GM12878 (cell line): Measurements from ENCODE around the gene CACNA1A. TPM values are rescaled to one million over a fixed set of nuclear protein-coding genes. Genes with fewer than 3 reads are reported as not detected.

ENCODE experiments used
- ATAC-seq: fragments of 200-7000 bp; cut with Tn5 transposase; 3 replicates; pipeline ENCODE4 v1.9.1; 2020; ENCODE audit warnings: mild to moderate bottlenecking, moderate library complexity
- BruUV-seq: library from RNA; stranded (reverse); fragments of 400-500 nt; replicated peaks from 2 replicates; lab custom pipeline; 2021; lab: Mats Ljungman, UMichigan
- CTCF ChIA-PET: fragments of 300-600 bp; sonication (Branson Sonifier 250); formaldehyde crosslinking; extraction: SDS; loops from one replicate; lab custom pipeline; 2021; ENCODE audit warnings: inconsistent platforms; lab: Yijun Ruan, JAX
- POLR2A ChIA-PET: fragments of 350-600 bp; formaldehyde crosslinking; extraction: SDS; loops from one replicate; lab custom pipeline; 2021; ENCODE audit warnings: inconsistent platforms; lab: Charles Lee
- RAD21 ChIA-PET: fragments of 300-600 bp; sonication (Branson Sonifier 250); formaldehyde crosslinking; loops from one replicate; lab custom pipeline; 2023; ENCODE audit warnings: antibody characterized with exemption; ENCODE audit not compliant: unreplicated experiment; lab: Charles Lee
- SMC1A ChIA-PET: fragments of 300-600 bp; sonication (Branson Sonifier 250); formaldehyde crosslinking; loops from one replicate; lab custom pipeline; 2023; ENCODE audit not compliant: unreplicated experiment, uncharacterized antibody; lab: Charles Lee
- DNase-seq: peaks from one replicate; pipeline ENCODE4 v3.0.0-alpha.2; 2011; ENCODE audit warnings: low read depth, low spot score
- FAIRE-seq: peaks from 3 replicates; lab custom pipeline; 2011; peaks lifted over from hg19 to GRCh38; lab: Jason Lieb, UNC
- H2AFZ ChIP-seq: 2 replicates; pipeline ENCODE4 v1.6.0; 2011; ENCODE audit warnings: low read depth, low read length, control low read depth; ENCODE audit not compliant: control insufficient read depth
- H3K27ac ChIP-seq: 2 replicates; pipeline ENCODE4 v1.5.1; 2011; ENCODE audit warnings: control low read depth; ENCODE audit not compliant: control insufficient read depth, insufficient read depth
- H3K27me3 ChIP-seq, 2 experiments: replicated peaks in 1 of 2; 2 replicates each; pipeline versions ENCODE4 v1.6.0 to v1.6.1; 2011; ENCODE audit warnings: low read length in 1 of 2; ENCODE audit not compliant: control insufficient read depth in 2 of 2, insufficient read depth in 2 of 2
- H3K36me3 ChIP-seq, 2 experiments: 2 replicates each; pipeline ENCODE4 v1.5.1; 2011; ENCODE audit warnings: low read length in 1 of 2; ENCODE audit not compliant: control insufficient read depth in 2 of 2, insufficient read depth in 2 of 2
- H3K4me1 ChIP-seq: 2 replicates; pipeline ENCODE4 v1.6.1; 2011; ENCODE audit warnings: mild to moderate bottlenecking, low read length, moderate library complexity, mixed read lengths; ENCODE audit not compliant: control insufficient read depth, insufficient read depth
- H3K4me2 ChIP-seq: 2 replicates; pipeline ENCODE4 v1.6.0; 2011; ENCODE audit warnings: control low read depth; ENCODE audit not compliant: control insufficient read depth, insufficient read depth
- H3K4me3 ChIP-seq: fragments of 200-600 bp; sonication (generic); 2 replicates; pipeline ENCODE4 v1.5.1; 2016
- H3K79me2 ChIP-seq: 2 replicates; pipeline ENCODE4 v1.6.0; 2011; ENCODE audit warnings: low read length; ENCODE audit not compliant: control insufficient read depth, insufficient read depth
- H3K9ac ChIP-seq: 2 replicates; pipeline ENCODE4 v1.8.0; 2011; ENCODE audit warnings: low read length, control low read depth, mixed read lengths; ENCODE audit not compliant: control insufficient read depth, insufficient read depth
- H3K9me3 ChIP-seq: replicated peaks from 3 replicates; pipeline ENCODE4 v1.5.1; 2011; ENCODE audit warnings: mild to moderate bottlenecking, low read length; ENCODE audit not compliant: control insufficient read depth, insufficient read depth
- H4K20me1 ChIP-seq: 2 replicates; pipeline ENCODE4 v1.6.0; 2011; ENCODE audit not compliant: control insufficient read depth, insufficient read depth
- BCL3 ChIP-seq: IDR thresholded peaks from 2 replicates; pipeline ENCODE4 v1.6.1; 2011; ENCODE audit warnings: borderline replicate concordance, low read depth, mild to moderate bottlenecking, moderate library complexity, low read length; ENCODE audit not compliant: insufficient read depth, poor library complexity, severe bottlenecking
- BCLAF1 ChIP-seq: fragments of 450-650 bp; IDR thresholded peaks from 2 replicates; pipeline ENCODE4 v1.6.1; 2017; ENCODE audit warnings: antibody characterized with exemption, mild to moderate bottlenecking, moderate library complexity
- BHLHE40 ChIP-seq, 2 experiments: fragments of 450-650 bp in 1 of 2; IDR thresholded peaks; 2 replicates each; pipeline ENCODE4 v1.6.1; 2011 to 2017; ENCODE audit warnings: low read depth in 2 of 2, borderline replicate concordance in 1 of 2, improper control_type of control experiment in 1 of 2, low read length in 1 of 2, mild to moderate bottlenecking in 1 of 2
- CEBPB ChIP-seq, 2 experiments: fragments of 150-350 bp in 1 of 2; IDR thresholded peaks; 2 replicates each; pipeline ENCODE4 v1.6.1; 2012 to 2014; ENCODE audit warnings: low read depth in 2 of 2, low read length in 2 of 2, borderline replicate concordance in 1 of 2, inconsistent platforms in 1 of 2
- CTCF ChIP-seq, 3 experiments: IDR thresholded peaks in 2 of 3; conservative IDR thresholded peaks in 1 of 3; 2 replicates each; pipeline ENCODE4 v1.5.1; 2011; ENCODE audit warnings: low read depth in 3 of 3, low read length in 3 of 3, mild to moderate bottlenecking in 3 of 3, control low read depth in 2 of 3, moderate library complexity in 2 of 3, inconsistent platforms in 1 of 3, mixed read lengths in 1 of 3; ENCODE audit not compliant: control insufficient read depth in 2 of 3, insufficient read depth in 1 of 3; ENCODE audit errors: extremely low read depth in 1 of 3
- EED ChIP-seq: sonication (generic); IDR thresholded peaks from 2 replicates; pipeline ENCODE4 v1.6.1; 2016; ENCODE audit warnings: antibody characterized with exemption, low read depth
- EP300 ChIP-seq, 2 experiments: fragments of 150-350 bp in 1 of 2; IDR thresholded peaks; 2 replicates each; pipeline ENCODE4 v1.6.1; 2011 to 2012; ENCODE audit warnings: low read depth in 2 of 2, low read length in 2 of 2, borderline replicate concordance in 1 of 2, improper control_type of control experiment in 1 of 2, inconsistent platforms in 1 of 2; ENCODE audit not compliant: control insufficient read depth in 1 of 2
- ETV6 ChIP-seq, 2 experiments: fragments of 450-650 bp in 1 of 2; IDR thresholded peaks in 1 of 2; conservative IDR thresholded peaks in 1 of 2; 2 replicates each; pipeline ENCODE4 v1.6.1; 2014; ENCODE audit warnings: antibody characterized with exemption in 1 of 2, borderline replicate concordance in 1 of 2, low read depth in 1 of 2, mild to moderate bottlenecking in 1 of 2, moderate library complexity in 1 of 2
- REST ChIP-seq: IDR thresholded peaks from 2 replicates; pipeline ENCODE4 v1.6.1; 2012; ENCODE audit warnings: mild to moderate bottlenecking, low read depth, low read length
- RUNX3 ChIP-seq: IDR thresholded peaks from 2 replicates; pipeline ENCODE4 v1.6.1; 2012; ENCODE audit warnings: low read length, inconsistent platforms
- SREBF2 ChIP-seq: IDR thresholded peaks from 2 replicates; pipeline ENCODE4 v1.6.1; 2012; ENCODE audit warnings: mild to moderate bottlenecking, low read length
- STAT3 ChIP-seq: IDR thresholded peaks from 2 replicates; pipeline ENCODE4 v1.6.1; 2011; ENCODE audit warnings: low read depth, low read length, improper control_type of control experiment
- WGBS: methylation state at CpG from one replicate; pipeline ENCODE4 v1.1.6; 2016; ENCODE audit warnings: low lambda C conversion rate; ENCODE audit not compliant: insufficient replicate concordance, insufficient coverage; ENCODE audit errors: missing lambda C conversion rate; 5-methylcytosine and 5-hydroxymethylcytosine counted together
- in situ Hi-C: fragments of 300-500 bp; cut with MboI; formaldehyde crosslinking; loops from 9 replicates; pipeline ENCODE4 v1.14.3; 2018; ENCODE audit warnings: mixed read lengths
- intact Hi-C: fragments of 100-400 bp; cut with micrococcal nuclease; formaldehyde crosslinking; loops from one replicate; pipeline ENCODE4 v1.14.2; 2022; ENCODE audit not compliant: unreplicated experiment
- polyA plus RNA-seq, 11 experiments: library from polyadenylated mRNA; depleted of rRNA in 4 of 11; unstranded in 6 of 11; stranded (reverse) in 5 of 11; fragments of >200 nt; fragmentation: Nextera tagmentation in 4 of 11; fragmentation: Illumina TruSeq in 1 of 11; extraction: Ambion mirVana in 4 of 11; extraction: Trizol in 1 of 11; gene quantifications; 1 replicate in 1 of 11; 2 replicates in 10 of 11; pipeline versions ENCODE4 v1.2.1 to v1.2.3, GENCODE V29; 2011 to 2016; ENCODE audit warnings: inconsistent platforms in 2 of 11, missing spikeins in 2 of 11, low read depth in 1 of 11
- total RNA-seq, 4 experiments: library from RNA; depleted of rRNA in 3 of 4; stranded (reverse); fragments of >200 nt in 3 of 4; fragmentation: Illumina TruSeq in 1 of 4; extraction: Trizol in 1 of 4; gene quantifications; 2 replicates each; pipeline versions ENCODE4 v1.2.1 to v1.2.3, GENCODE V29; 2013 to 2021

Gene CACNA1A
- total and polyA plus RNA-seq, 10 of the 15 experiments (the other 5 are each of a cell fraction or from before 2014, with no cell fraction given): 1.1 to 4.4 (median 2.5) TPM

- TF ChIP-seq CEBPB (IDR thresholded peaks at IDR 0.05; ENCODE audit: borderline replicate concordance in 1 of 2, low read depth in 2 of 2, low read length in 2 of 2): no peak
- TF ChIP-seq ETV6 (conservative IDR thresholded peaks at IDR 0.05 in 1 of 2, IDR thresholded peaks at IDR 0.05 in 1 of 2; ENCODE audit: borderline replicate concordance in 1 of 2, low read depth in 1 of 2): no peak
- no peak for TF ChIP-seq EED
- no peak for TF ChIP-seq BCLAF1
- TF ChIP-seq BCL3: no peak
- no peak for TF ChIP-seq BHLHE40 (IDR thresholded peaks at IDR 0.05; ENCODE audit: borderline replicate concordance in 1 of 2, low read depth in 2 of 2, low read length in 1 of 2)
- no peak for TF ChIP-seq STAT3
- no peak for TF ChIP-seq REST
- no peak for TF ChIP-seq RUNX3
- no peak for TF ChIP-seq SREBF2
- no peak for TF ChIP-seq EP300 (IDR thresholded peaks at IDR 0.05; ENCODE audit: borderline replicate concordance in 1 of 2, control insufficient read depth in 1 of 2, low read depth in 2 of 2, low read length in 2 of 2)
- no peak for TF ChIP-seq CTCF (IDR thresholded peaks at IDR 0.05 in 2 of 3, conservative IDR thresholded peaks at IDR 0.05 in 1 of 3; ENCODE audit: control insufficient read depth in 2 of 3, extremely low read depth in 1 of 3, insufficient read depth in 1 of 3, low read depth in 3 of 3, low read length in 3 of 3)
- 14% methylated on average over 8 of the region's 8 CpGs for WGBS
- no peaks in the 10 kb centered on the region for H3K36me3 ChIP-seq
- intact Hi-C loops (no loop called here), in situ Hi-C loops (loop anchor here (25.0 kb wide), 1 partner anchor 780 kb away; the partner anchor contains the start of genes MISP3 and PALM3)
- H3K27me3 ChIP-seq: no peaks in the 10 kb centered on the region
- H3K27ac ChIP-seq: no peak overlapping the region
- no peak for DNase-seq
- ATAC-seq: no peak
- no peak overlapping the region for H3K9ac ChIP-seq
- ChIA-PET POLR2A (no interaction called here), SMC1A (no interaction called here), CTCF (interaction anchor here (1.0 to 1.6 kb wide), 4 partner anchors 144 to 447 kb away, joined by 3 to 7 read pairs (median 4); no protein-coding TSS in a partner anchor), RAD21 (no interaction called here)
- H3K4me1 ChIP-seq: peaks cover 1% of the 10 kb centered on the region
- no peaks in the 10 kb centered on the region for H3K79me2 ChIP-seq
- no peak for FAIRE-seq
- BruUV-seq: no TSS peak
- no peak overlapping the region for H3K4me2 ChIP-seq
- no peaks in the 10 kb centered on the region for H4K20me1 ChIP-seq
- H3K4me3 ChIP-seq: no peak overlapping the region
- no peak overlapping the region for H2AFZ ChIP-seq
- H3K9me3 ChIP-seq: no peaks in the 10 kb centered on the region
These were observed 223.7 kb downstream of the CACNA1A start for GRCh38 chr19:13282486-13283065.
